ENCODE data around the gene WDR90. TPM values are rescaled to one million over a fixed set of nuclear protein-coding genes. Genes with fewer than 3 reads are reported as not detected.

WDR90 gene
- total and polyA plus RNA-seq, 2 experiments from 2014 or later: 25.9 to 42.2 TPM

DNA sequence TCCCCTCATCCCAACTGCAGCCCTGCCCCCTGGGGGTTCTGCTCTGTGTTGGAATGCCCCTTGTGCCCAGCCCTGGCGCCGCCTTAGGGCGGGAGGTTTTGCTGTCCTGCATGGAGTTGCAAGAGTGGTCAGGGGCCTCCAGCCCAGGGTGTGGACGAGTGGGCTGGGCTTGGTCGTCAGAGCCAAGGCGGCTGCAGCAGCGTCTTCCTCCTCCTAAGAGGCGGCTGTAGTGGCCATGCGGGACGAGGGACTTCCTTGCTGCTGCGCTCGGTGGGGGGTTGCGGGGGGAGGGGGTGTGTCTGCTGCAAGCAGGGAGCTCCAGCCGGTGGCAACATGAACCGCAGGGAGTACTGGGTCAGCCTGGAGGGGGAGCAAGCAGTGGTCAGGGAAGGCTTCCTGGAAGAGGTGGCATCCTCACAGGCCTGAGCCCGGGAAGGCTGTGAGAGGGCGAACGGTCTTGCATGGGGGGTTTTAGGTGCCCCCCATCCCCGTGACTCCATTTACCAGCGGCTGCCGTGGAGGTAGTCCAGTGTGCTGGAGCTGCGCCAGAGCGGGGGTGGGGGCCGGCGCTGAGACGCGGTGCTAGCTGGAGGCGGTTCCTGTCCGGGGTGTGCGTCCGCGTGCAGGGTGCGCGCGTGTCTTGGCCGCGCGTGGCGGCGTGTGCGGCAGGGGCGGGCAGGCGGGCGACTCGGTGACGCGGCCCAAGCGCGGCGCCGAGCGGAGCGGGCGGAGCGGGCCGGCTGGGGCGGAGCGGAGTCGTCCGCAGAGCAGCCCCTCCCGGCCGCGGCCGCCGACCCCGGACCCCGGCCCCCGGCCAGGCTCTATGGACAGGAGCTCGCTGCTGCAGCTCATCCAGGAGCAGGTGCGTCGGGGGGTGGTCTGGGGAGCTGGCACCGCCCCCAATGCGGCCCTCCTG, 26.1 kb downstream of the WDR90 start, which contains the start of gene RHBDL1:
Gene RHBDL1, plus strand, starts transcription at position 704 of the 916 bp plus-strand sequence. Its CDS starts 120 bp downstream, at position 824.
- no peak within 1 kb of the TSS for H3K27ac Mint-ChIP-seq
- peak within 1 kb of the TSS; percentile 72 for H3K4me3 Mint-ChIP-seq
- DNase-seq (ENCODE audit: low spot score) (peak; percentile 80), ATAC-seq (peak; percentile 5)
- H3F3A ChIP-seq (replicated peaks; ENCODE audit: low read depth): peaks cover 17% of the 10 kb centered on the region
- no peaks in the 10 kb centered on the region for H3K27me3 ChIP-seq (ENCODE audit: insufficient read depth)
- no peak within 1 kb of the TSS for H3K27ac ChIP-seq (ENCODE audit: low read depth)
- H3K79me2 ChIP-seq (replicated peaks; ENCODE audit: insufficient read depth): no peaks in the 10 kb centered on the region
- TF ChIP-seq, protein P1, sequence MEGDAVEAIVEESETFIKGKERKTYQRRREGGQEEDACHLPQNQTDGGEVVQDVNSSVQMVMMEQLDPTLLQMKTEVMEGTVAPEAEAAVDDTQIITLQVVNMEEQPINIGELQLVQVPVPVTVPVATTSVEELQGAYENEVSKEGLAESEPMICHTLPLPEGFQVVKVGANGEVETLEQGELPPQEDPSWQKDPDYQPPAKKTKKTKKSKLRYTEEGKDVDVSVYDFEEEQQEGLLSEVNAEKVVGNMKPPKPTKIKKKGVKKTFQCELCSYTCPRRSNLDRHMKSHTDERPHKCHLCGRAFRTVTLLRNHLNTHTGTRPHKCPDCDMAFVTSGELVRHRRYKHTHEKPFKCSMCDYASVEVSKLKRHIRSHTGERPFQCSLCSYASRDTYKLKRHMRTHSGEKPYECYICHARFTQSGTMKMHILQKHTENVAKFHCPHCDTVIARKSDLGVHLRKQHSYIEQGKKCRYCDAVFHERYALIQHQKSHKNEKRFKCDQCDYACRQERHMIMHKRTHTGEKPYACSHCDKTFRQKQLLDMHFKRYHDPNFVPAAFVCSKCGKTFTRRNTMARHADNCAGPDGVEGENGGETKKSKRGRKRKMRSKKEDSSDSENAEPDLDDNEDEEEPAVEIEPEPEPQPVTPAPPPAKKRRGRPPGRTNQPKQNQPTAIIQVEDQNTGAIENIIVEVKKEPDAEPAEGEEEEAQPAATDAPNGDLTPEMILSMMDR (conservative IDR thresholded peaks at IDR 0.05; ENCODE audit: low read depth in 2 of 2): peak in 1 of 2 experiments; percentile 31; a peak in 1 of 4 replicates
- 0 out of 2 replicates have a peak, but pooled peaks have one; percentile 16 for TF ChIP-seq POLR2AphosphoS5 (IDR thresholded peaks at IDR 0.05; ENCODE audit: low read depth)
- TF ChIP-seq, protein P2, sequence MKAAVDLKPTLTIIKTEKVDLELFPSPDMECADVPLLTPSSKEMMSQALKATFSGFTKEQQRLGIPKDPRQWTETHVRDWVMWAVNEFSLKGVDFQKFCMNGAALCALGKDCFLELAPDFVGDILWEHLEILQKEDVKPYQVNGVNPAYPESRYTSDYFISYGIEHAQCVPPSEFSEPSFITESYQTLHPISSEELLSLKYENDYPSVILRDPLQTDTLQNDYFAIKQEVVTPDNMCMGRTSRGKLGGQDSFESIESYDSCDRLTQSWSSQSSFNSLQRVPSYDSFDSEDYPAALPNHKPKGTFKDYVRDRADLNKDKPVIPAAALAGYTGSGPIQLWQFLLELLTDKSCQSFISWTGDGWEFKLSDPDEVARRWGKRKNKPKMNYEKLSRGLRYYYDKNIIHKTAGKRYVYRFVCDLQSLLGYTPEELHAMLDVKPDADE (IDR thresholded peaks at IDR 0.05): no peak
- TF ChIP-seq, protein P3, sequence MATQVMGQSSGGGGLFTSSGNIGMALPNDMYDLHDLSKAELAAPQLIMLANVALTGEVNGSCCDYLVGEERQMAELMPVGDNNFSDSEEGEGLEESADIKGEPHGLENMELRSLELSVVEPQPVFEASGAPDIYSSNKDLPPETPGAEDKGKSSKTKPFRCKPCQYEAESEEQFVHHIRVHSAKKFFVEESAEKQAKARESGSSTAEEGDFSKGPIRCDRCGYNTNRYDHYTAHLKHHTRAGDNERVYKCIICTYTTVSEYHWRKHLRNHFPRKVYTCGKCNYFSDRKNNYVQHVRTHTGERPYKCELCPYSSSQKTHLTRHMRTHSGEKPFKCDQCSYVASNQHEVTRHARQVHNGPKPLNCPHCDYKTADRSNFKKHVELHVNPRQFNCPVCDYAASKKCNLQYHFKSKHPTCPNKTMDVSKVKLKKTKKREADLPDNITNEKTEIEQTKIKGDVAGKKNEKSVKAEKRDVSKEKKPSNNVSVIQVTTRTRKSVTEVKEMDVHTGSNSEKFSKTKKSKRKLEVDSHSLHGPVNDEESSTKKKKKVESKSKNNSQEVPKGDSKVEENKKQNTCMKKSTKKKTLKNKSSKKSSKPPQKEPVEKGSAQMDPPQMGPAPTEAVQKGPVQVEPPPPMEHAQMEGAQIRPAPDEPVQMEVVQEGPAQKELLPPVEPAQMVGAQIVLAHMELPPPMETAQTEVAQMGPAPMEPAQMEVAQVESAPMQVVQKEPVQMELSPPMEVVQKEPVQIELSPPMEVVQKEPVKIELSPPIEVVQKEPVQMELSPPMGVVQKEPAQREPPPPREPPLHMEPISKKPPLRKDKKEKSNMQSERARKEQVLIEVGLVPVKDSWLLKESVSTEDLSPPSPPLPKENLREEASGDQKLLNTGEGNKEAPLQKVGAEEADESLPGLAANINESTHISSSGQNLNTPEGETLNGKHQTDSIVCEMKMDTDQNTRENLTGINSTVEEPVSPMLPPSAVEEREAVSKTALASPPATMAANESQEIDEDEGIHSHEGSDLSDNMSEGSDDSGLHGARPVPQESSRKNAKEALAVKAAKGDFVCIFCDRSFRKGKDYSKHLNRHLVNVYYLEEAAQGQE (IDR thresholded peaks at IDR 0.05; ENCODE audit: unreplicated experiment): no peak
- no peak for TF ChIP-seq JUNB (IDR thresholded peaks at IDR 0.05; ENCODE audit: unreplicated experiment)
- TF ChIP-seq ZNF114 (CRISPR knock-in tag; IDR thresholded peaks at IDR 0.05): no peak
- H3K36me3 ChIP-seq (ENCODE audit: insufficient read depth): peaks cover 5% of the 10 kb centered on the region; the same call in 1 of the 2 replicates
- H3K4me1 ChIP-seq (ENCODE audit: insufficient read depth): peaks cover 11% of the 10 kb centered on the region; the same call in 1 of the 2 replicates
- no peak within 1 kb of the TSS for H2AFZ ChIP-seq
- H4K20me1 ChIP-seq (replicated peaks; ENCODE audit: insufficient read depth): peaks cover 3% of the 10 kb centered on the region; the same call in 1 of the 2 replicates
- peaks cover 14% of the 10 kb centered on the region; the same call in 2 of the 3 replicates for H3K36me3 Mint-ChIP-seq (ENCODE audit: low read depth)
- no peaks in the 10 kb centered on the region for H3K9me2 ChIP-seq (ENCODE audit: insufficient read depth)
- peak within 1 kb of the TSS; percentile 86 for H3K4me2 ChIP-seq
- peaks cover 17% of the 10 kb centered on the region for H3K4me1 Mint-ChIP-seq
- H3K4me3 ChIP-seq: peak within 1 kb of the TSS; percentile 66
- no peaks in the 10 kb centered on the region; the same call in 2 of the 3 replicates for H3K9me3 Mint-ChIP-seq
- peaks cover 10% of the 10 kb centered on the region for H3K27me3 Mint-ChIP-seq (ENCODE audit: insufficient read depth, low read depth, poor library complexity)
